ENCODE results near the gene HIRA. TPM values are rescaled to one million over a fixed set of nuclear protein-coding genes. Genes with fewer than 3 reads are reported as not detected.

Gene HIRA
- total and polyA plus RNA-seq, 9 of the 15 experiments (the other 6 are each of a cell fraction or from before 2014, with no cell fraction given), result 0.96 to 132 (median 58.4) TPM

DNA sequence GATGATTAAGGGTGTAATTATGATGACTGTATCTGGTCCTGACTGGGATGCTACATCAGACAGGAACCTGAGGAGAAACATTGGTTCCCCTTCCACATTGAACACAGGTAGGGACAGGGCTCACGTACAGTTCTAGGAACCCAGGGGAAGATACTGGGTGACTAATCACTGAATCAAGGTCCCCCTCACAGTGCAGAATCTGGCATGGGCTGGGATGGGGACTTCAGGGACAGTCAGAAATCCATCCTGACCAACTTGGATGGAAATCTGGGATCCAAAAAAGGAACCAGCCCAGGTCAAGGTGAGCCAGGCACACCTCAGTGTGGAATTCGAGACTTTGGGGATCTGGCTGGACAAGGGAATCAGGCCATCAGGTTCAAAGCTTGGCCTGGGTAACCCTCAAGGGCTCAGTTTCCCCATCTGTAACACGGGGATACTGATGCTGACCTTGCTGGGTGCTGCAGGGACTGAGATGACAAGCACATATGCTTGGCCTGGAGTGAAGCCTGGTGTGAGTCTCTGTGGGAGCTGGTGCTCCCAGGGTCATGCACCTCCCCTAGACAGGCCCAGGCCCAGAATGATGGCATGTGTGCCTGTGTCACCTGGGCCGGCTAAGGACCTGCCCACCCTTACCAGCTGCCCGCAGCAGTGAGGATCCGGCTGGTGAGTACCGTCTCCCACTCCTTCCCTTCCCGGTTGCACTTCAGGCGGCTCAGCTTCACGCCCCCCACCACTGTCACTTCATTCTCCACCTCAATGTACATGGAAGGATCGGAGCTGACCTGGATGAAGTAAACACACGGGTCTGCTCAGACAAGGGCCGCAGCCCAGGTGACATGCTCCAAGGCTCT lies 72.6 kb downstream of the HIRA start (continued):
- TF ChIP-seq ZBTB34 (CRISPR knock-in tag; IDR thresholded peaks at IDR 0.05) (no peak), GABPB1 (CRISPR knock-in tag; IDR thresholded peaks at IDR 0.05) (no peak), HLTF (IDR thresholded peaks at IDR 0.05) (no peak), USF1 (CRISPR knock-in tag; IDR thresholded peaks at IDR 0.05) (0 out of 2 replicates have a peak, but pooled peaks have one; percentile 31), RERE (CRISPR knock-in tag; IDR thresholded peaks at IDR 0.05; ENCODE audit: borderline replicate concordance) (no peak), ETV6 (IDR thresholded peaks at IDR 0.05; ENCODE audit: borderline replicate concordance in 1 of 2, low read depth in 2 of 2, low read length in 1 of 2) (no peak), ETV6 (CRISPR knock-in tag; IDR thresholded peaks at IDR 0.05; ENCODE audit: borderline replicate concordance) (no peak), TAL1 (IDR thresholded peaks at IDR 0.05) (no peak), ZHX1 (conservative IDR thresholded peaks at IDR 0.05; ENCODE audit: low read length) (no peak), RBFOX2 (IDR thresholded peaks at IDR 0.05; ENCODE audit: low read depth, low read length) (no peak), ZBTB17 (CRISPR knock-in tag; IDR thresholded peaks at IDR 0.05) (no peak), KLF16 (IDR thresholded peaks at IDR 0.05) (no peak), KDM1A (IDR thresholded peaks at IDR 0.05) (no peak), RBM34 (IDR thresholded peaks at IDR 0.05; ENCODE audit: borderline replicate concordance, insufficient read depth, low read length) (no peak), SMAD4 (CRISPR knock-in tag; conservative IDR thresholded peaks at IDR 0.05) (no peak), ZNF431 (CRISPR knock-in tag; IDR thresholded peaks at IDR 0.05) (no peak)
- TF ChIP-seq, protein P1, sequence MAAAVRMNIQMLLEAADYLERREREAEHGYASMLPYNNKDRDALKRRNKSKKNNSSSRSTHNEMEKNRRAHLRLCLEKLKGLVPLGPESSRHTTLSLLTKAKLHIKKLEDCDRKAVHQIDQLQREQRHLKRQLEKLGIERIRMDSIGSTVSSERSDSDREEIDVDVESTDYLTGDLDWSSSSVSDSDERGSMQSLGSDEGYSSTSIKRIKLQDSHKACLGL (CRISPR knock-in tag; IDR thresholded peaks at IDR 0.05; ENCODE audit: borderline replicate concordance, poor library complexity, severe bottlenecking), result no peak
